CD4-positive, alpha-beta T cell treated with Interleukin-10 for 1 hour (primary cell): Measurements from ENCODE around the gene DISP3.
A peak's percentile ranks its signal among the peaks of the same experiment; 100 is the strongest.

Source experiments
- DNase-seq: peaks from one replicate; pipeline ENCODE4 v3.0.0-alpha.2; 2020

The DISP3 gene

GRCh38 chr1:11531314-11531870 is 52.4 kb downstream of the DISP3 start:
- no peak for DNase-seq

- DNase-seq: no peak
Observed at GRCh38 chr1:11531943-11532342, 53.0 kb downstream of the DISP3 start.

GRCh38 chr1:11533790-11534787 is 55.1 kb downstream of the DISP3 start:
- no peak for DNase-seq

- DNase-seq: no peak
Observed at GRCh38 chr1:11534846-11535245, 55.9 kb downstream of the DISP3 start.

GRCh38 chr1:11535316-11535715 is 56.4 kb downstream of the DISP3 start:
- DNase-seq: no peak

- DNase-seq: no peak
Observed at GRCh38 chr1:11535761-11536572, 57.0 kb downstream of the DISP3 start.

GRCh38 chr1:11536573-11537379 is 57.8 kb downstream of the DISP3 start:
- DNase-seq: no peak

- DNase-seq: no peak
Observed at GRCh38 chr1:11537380-11537764, 58.4 kb downstream of the DISP3 start.

- no peak for DNase-seq
Observed at GRCh38 chr1:11537854-11538591, 59.1 kb downstream of the DISP3 start.

GRCh38 chr1:11538886-11539285 is 59.9 kb downstream of the DISP3 start:
- no peak for DNase-seq

- DNase-seq: no peak
Observed at GRCh38 chr1:11539850-11540772, 61.2 kb downstream of the DISP3 start.

- no peak for DNase-seq
Observed at GRCh38 chr1:11540773-11541160, 61.8 kb downstream of the DISP3 start.

GRCh38 chr1:11541236-11541635 is 62.3 kb downstream of the DISP3 start:
- DNase-seq: no peak

- DNase-seq: no peak
Observed at GRCh38 chr1:11541956-11542355, 63.0 kb downstream of the DISP3 start.

GRCh38 chr1:11543392-11543791 is 64.4 kb downstream of the DISP3 start:
- DNase-seq: no peak

GRCh38 chr1:11543796-11544195 is 64.8 kb downstream of the DISP3 start:
- DNase-seq: no peak

- no peak for DNase-seq
Observed at GRCh38 chr1:11546456-11546855, 67.5 kb downstream of the DISP3 start.

- DNase-seq: peak; percentile 15
Observed at GRCh38 chr1:11550664-11551283, 71.8 kb downstream of the DISP3 start.

- DNase-seq: no peak
Observed at GRCh38 chr1:11558276-11558675, 79.3 kb downstream of the DISP3 start.

- no peak for DNase-seq
Observed at GRCh38 chr1:11558871-11559590, 80.1 kb downstream of the DISP3 start.
